ENCODE data around the gene CACNA1B.

Gene CACNA1B

DNA sequence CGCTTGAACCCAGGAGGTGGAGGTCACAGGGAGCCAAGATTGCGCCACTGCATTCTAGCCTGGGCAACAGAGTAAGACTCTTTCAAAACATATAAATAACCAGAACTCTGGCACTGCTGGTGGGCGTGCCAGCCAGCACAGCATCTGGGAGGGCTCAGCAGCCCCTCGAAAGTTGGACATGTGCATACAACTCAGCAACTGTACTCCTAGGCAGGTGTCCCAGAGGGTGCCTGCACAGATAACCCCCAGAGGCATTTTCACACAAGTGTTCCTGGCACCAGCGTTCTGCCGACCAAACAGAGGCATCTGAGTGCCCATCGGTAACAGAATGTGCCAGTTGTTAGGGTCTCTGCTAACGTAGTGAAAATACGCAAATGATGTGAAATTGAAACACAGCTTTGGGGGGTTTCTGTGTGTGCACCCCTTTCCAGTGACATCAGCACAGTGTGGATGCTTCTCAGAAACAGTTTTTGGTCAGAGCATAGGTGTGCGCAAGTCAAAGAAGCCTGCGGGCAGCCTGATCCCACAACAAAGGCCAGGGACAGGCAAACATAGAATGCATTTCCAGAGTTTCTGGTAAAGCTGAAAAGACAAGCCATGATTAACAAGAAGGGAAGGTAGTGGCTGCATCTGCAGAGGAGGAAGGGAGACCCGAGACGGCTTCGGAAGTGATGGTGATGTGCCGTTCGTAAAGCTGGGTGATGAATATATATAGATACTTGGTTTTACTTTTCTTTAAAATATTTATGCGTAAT, 190.2 kb downstream of the CACNA1B start:
- TF ChIP-seq EZH2 (IDR thresholded peaks at IDR 0.05; ENCODE audit: borderline replicate concordance, low read depth, low read length, severe bottlenecking): no peak
- TF ChIP-seq CTCF (IDR thresholded peaks at IDR 0.05; ENCODE audit: borderline replicate concordance, extremely low read depth, low read length, poor library complexity, severe bottlenecking): no peak
- DNase-seq (no peak), ATAC-seq (ENCODE audit: insufficient read depth, low read depth) (no peak)
- Histone ChIP-seq H3K4me3 (ENCODE audit: low read depth in 1 of 2, low read length in 2 of 2) (no peak overlapping the region), H4K20me1 (ENCODE audit: insufficient read depth, low read length) (no peaks in the 10 kb centered on the region), H3K36me3 (ENCODE audit: insufficient read depth, low read length) (no peaks in the 10 kb centered on the region), H3K27me3 (ENCODE audit: insufficient read depth, low read length, poor library complexity) (no peaks in the 10 kb centered on the region), H3K4me2 (ENCODE audit: insufficient read depth, low read length) (no peak overlapping the region), H3K9me3 (ENCODE audit: insufficient read depth, low read length, severe bottlenecking) (no peaks in the 10 kb centered on the region), H3K79me2 (ENCODE audit: insufficient read depth, low read length) (no peaks in the 10 kb centered on the region), H3K9ac (ENCODE audit: low read depth, low read length) (no peak overlapping the region), H3K4me1 (ENCODE audit: insufficient read depth, low read length) (no peaks in the 10 kb centered on the region), H2AFZ (ENCODE audit: low read depth, low read length) (no peak overlapping the region), H3K27ac (ENCODE audit: low read length) (no peak overlapping the region)

GRCh38 chr9:138068601-138069035, 191.0 kb downstream of the CACNA1B start:
- no peak for TF ChIP-seq EZH2 (IDR thresholded peaks at IDR 0.05; ENCODE audit: borderline replicate concordance, low read depth, low read length, severe bottlenecking)
- TF ChIP-seq CTCF (IDR thresholded peaks at IDR 0.05; ENCODE audit: borderline replicate concordance, extremely low read depth, low read length, poor library complexity, severe bottlenecking): no peak
- Histone ChIP-seq H2AFZ (ENCODE audit: low read depth, low read length) (no peak overlapping the region), H3K36me3 (ENCODE audit: insufficient read depth, low read length) (no peaks in the 10 kb centered on the region), H3K9ac (ENCODE audit: low read depth, low read length) (no peak overlapping the region), H3K4me1 (ENCODE audit: insufficient read depth, low read length) (no peaks in the 10 kb centered on the region), H3K9me3 (ENCODE audit: insufficient read depth, low read length, severe bottlenecking) (no peaks in the 10 kb centered on the region), H3K27ac (ENCODE audit: low read length) (no peak overlapping the region), H3K79me2 (ENCODE audit: insufficient read depth, low read length) (no peaks in the 10 kb centered on the region), H3K4me2 (ENCODE audit: insufficient read depth, low read length) (no peak overlapping the region), H4K20me1 (ENCODE audit: insufficient read depth, low read length) (no peaks in the 10 kb centered on the region), H3K4me3 (ENCODE audit: low read depth in 1 of 2, low read length in 2 of 2) (no peak overlapping the region), H3K27me3 (ENCODE audit: insufficient read depth, low read length, poor library complexity) (no peaks in the 10 kb centered on the region)
- ATAC-seq (ENCODE audit: insufficient read depth, low read depth) (no peak), DNase-seq (no peak)

DNA sequence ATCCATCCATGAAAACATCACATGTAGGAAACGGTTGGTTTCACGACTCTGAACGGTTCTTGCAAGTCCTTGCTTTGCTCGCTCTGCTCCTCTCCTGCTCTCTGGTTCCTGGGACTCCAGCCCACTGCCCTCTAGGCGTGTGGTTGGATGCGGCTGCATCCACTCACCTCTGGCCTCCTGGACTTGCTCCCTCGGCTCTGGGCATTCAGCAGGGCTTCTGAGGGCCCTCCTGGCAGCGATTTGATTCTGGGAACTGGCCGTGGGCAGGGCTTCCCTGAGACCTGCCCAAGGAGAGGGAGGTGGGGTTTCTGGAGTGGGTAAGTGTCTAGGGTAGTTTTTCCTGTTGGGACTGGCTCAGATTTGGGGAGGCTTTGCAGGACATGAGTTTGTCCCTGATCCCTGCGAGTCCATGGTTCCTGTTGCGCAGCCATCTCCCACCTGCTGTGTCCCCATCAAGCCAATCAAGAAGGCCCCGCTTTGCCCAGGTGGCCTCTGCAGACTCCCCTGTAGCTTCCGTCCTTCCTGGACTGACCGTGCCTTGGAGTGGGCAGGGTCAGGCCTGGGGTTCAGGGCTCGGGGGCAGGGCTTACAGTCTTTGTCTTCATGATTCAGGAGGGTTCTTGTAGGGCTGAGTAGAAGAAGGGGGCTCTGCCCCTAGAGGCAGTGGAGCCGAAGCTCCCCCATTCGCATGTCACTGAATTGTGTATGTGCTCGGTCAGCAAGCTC, 192.3 kb downstream of the CACNA1B start:
- Histone ChIP-seq H3K27me3 (ENCODE audit: insufficient read depth, low read length, poor library complexity) (no peaks in the 10 kb centered on the region), H3K9me3 (ENCODE audit: insufficient read depth, low read length, severe bottlenecking) (no peaks in the 10 kb centered on the region), H3K9ac (ENCODE audit: low read depth, low read length) (no peak overlapping the region), H3K36me3 (ENCODE audit: insufficient read depth, low read length) (no peaks in the 10 kb centered on the region), H4K20me1 (ENCODE audit: insufficient read depth, low read length) (no peaks in the 10 kb centered on the region), H3K79me2 (ENCODE audit: insufficient read depth, low read length) (no peaks in the 10 kb centered on the region), H2AFZ (ENCODE audit: low read depth, low read length) (no peak overlapping the region), H3K4me3 (ENCODE audit: low read depth in 1 of 2, low read length in 2 of 2) (no peak overlapping the region), H3K4me1 (ENCODE audit: insufficient read depth, low read length) (no peaks in the 10 kb centered on the region), H3K27ac (ENCODE audit: low read length) (no peak overlapping the region), H3K4me2 (ENCODE audit: insufficient read depth, low read length) (no peak overlapping the region)
- no peak for DNase-seq
- ATAC-seq (ENCODE audit: insufficient read depth, low read depth): no peak
- no peak for TF ChIP-seq EZH2 (IDR thresholded peaks at IDR 0.05; ENCODE audit: borderline replicate concordance, low read depth, low read length, severe bottlenecking)
- no peak for TF ChIP-seq CTCF (IDR thresholded peaks at IDR 0.05; ENCODE audit: borderline replicate concordance, extremely low read depth, low read length, poor library complexity, severe bottlenecking)
